ENCODE data around the gene SULT1C4.

SULT1C4 gene

GRCh38 chr2:108345951-108346350, 31.8 kb upstream of the SULT1C4 start:
- H3K9me2 ChIP-seq (ENCODE audit: low read depth, low read length): no peaks in the 10 kb centered on the region
- H3K79me2 ChIP-seq (ENCODE audit: insufficient read depth, low read length): no peaks in the 10 kb centered on the region
- H3K9me3 ChIP-seq (ENCODE audit: low read length): no peaks in the 10 kb centered on the region
- H3K27ac ChIP-seq (ENCODE audit: low read depth, low read length, poor library complexity, severe bottlenecking): no peak overlapping the region
- H3K36me3 ChIP-seq (ENCODE audit: insufficient read depth, low read length): no peaks in the 10 kb centered on the region
- no peaks in the 10 kb centered on the region for H4K20me1 ChIP-seq (ENCODE audit: insufficient read depth, low read length)
- no peak overlapping the region for H2AFZ ChIP-seq (ENCODE audit: low read length)
- H3F3A ChIP-seq (ENCODE audit: insufficient read depth, low read length): no peaks in the 10 kb centered on the region
- H3K9ac ChIP-seq (ENCODE audit: low read length): no peak overlapping the region
- H3K4me1 ChIP-seq (ENCODE audit: insufficient read depth, low read length, severe bottlenecking): no peaks in the 10 kb centered on the region
- H3K27me3 ChIP-seq (ENCODE audit: insufficient read depth, low read length): peaks cover 6% of the 10 kb centered on the region
- H3K4me3 ChIP-seq (ENCODE audit: low read depth, low read length, poor library complexity, severe bottlenecking): no peak overlapping the region
- no peak overlapping the region for H3K4me2 ChIP-seq (ENCODE audit: low read length)
- TF ChIP-seq, protein P1, sequence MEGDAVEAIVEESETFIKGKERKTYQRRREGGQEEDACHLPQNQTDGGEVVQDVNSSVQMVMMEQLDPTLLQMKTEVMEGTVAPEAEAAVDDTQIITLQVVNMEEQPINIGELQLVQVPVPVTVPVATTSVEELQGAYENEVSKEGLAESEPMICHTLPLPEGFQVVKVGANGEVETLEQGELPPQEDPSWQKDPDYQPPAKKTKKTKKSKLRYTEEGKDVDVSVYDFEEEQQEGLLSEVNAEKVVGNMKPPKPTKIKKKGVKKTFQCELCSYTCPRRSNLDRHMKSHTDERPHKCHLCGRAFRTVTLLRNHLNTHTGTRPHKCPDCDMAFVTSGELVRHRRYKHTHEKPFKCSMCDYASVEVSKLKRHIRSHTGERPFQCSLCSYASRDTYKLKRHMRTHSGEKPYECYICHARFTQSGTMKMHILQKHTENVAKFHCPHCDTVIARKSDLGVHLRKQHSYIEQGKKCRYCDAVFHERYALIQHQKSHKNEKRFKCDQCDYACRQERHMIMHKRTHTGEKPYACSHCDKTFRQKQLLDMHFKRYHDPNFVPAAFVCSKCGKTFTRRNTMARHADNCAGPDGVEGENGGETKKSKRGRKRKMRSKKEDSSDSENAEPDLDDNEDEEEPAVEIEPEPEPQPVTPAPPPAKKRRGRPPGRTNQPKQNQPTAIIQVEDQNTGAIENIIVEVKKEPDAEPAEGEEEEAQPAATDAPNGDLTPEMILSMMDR (IDR thresholded peaks at IDR 0.05; ENCODE audit: low read length): no peak
- no peak for TF ChIP-seq EZH2 (IDR thresholded peaks at IDR 0.05; ENCODE audit: borderline replicate concordance, low read length)

DNA sequence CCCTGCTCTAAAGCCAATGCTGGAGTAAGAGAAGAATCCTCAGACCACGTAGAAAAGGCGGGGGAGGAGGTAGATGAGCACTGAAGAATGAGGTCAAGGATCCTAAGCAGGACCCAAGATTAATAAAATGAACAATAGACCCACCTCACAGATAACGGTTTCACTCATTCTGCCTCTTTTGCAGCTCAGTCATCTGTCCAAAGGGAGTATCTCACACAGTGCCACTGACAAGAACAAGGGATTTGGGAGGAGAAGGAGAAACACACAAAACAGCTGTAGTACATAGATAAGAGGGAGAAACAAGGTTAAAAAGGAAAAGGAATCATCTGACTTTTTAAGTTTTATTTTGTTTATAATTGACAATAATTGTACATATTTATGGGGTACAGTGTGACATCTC, 30.9 kb upstream of the SULT1C4 start:
- Histone ChIP-seq H3F3A (ENCODE audit: insufficient read depth, low read length) (no peaks in the 10 kb centered on the region), H3K27me3 (ENCODE audit: insufficient read depth, low read length) (peaks cover 6% of the 10 kb centered on the region), H3K9me2 (ENCODE audit: low read depth, low read length) (no peaks in the 10 kb centered on the region), H4K20me1 (ENCODE audit: insufficient read depth, low read length) (no peaks in the 10 kb centered on the region), H3K4me2 (ENCODE audit: low read length) (no peak overlapping the region), H2AFZ (ENCODE audit: low read length) (no peak overlapping the region), H3K27ac (ENCODE audit: low read depth, low read length, poor library complexity, severe bottlenecking) (no peak overlapping the region), H3K79me2 (ENCODE audit: insufficient read depth, low read length) (no peaks in the 10 kb centered on the region), H3K36me3 (ENCODE audit: insufficient read depth, low read length) (no peaks in the 10 kb centered on the region), H3K9ac (ENCODE audit: low read length) (no peak overlapping the region), H3K4me3 (ENCODE audit: low read depth, low read length, poor library complexity, severe bottlenecking) (no peak overlapping the region), H3K9me3 (ENCODE audit: low read length) (no peaks in the 10 kb centered on the region), H3K4me1 (ENCODE audit: insufficient read depth, low read length, severe bottlenecking) (no peaks in the 10 kb centered on the region)
- TF ChIP-seq EZH2 (IDR thresholded peaks at IDR 0.05; ENCODE audit: borderline replicate concordance, low read length): no peak
- TF ChIP-seq, protein P1 (IDR thresholded peaks at IDR 0.05; ENCODE audit: low read length): no peak

GRCh38 chr2:108347786-108348185, 30.0 kb upstream of the SULT1C4 start:
- H3K4me3 ChIP-seq (ENCODE audit: low read depth, low read length, poor library complexity, severe bottlenecking): no peak overlapping the region
- H3K4me1 ChIP-seq (ENCODE audit: insufficient read depth, low read length, severe bottlenecking): no peaks in the 10 kb centered on the region
- TF ChIP-seq, protein P1 (IDR thresholded peaks at IDR 0.05; ENCODE audit: low read length): no peak
- no peak for TF ChIP-seq EZH2 (IDR thresholded peaks at IDR 0.05; ENCODE audit: borderline replicate concordance, low read length)
- no peak overlapping the region for H3K27ac ChIP-seq (ENCODE audit: low read depth, low read length, poor library complexity, severe bottlenecking)
- no peaks in the 10 kb centered on the region for H3K9me2 ChIP-seq (ENCODE audit: low read depth, low read length)
- no peaks in the 10 kb centered on the region for H4K20me1 ChIP-seq (ENCODE audit: insufficient read depth, low read length)
- H3K9me3 ChIP-seq (ENCODE audit: low read length): no peaks in the 10 kb centered on the region
- H3K27me3 ChIP-seq (ENCODE audit: insufficient read depth, low read length): peaks cover 6% of the 10 kb centered on the region
- no peak overlapping the region for H2AFZ ChIP-seq (ENCODE audit: low read length)
- H3F3A ChIP-seq (ENCODE audit: insufficient read depth, low read length): no peaks in the 10 kb centered on the region
- H3K4me2 ChIP-seq (ENCODE audit: low read length): no peak overlapping the region
- no peaks in the 10 kb centered on the region for H3K36me3 ChIP-seq (ENCODE audit: insufficient read depth, low read length)
- no peaks in the 10 kb centered on the region for H3K79me2 ChIP-seq (ENCODE audit: insufficient read depth, low read length)
- no peak overlapping the region for H3K9ac ChIP-seq (ENCODE audit: low read length)
